GM12875 (cell line): ENCODE data around the gene KRTAP19-5.

ENCODE experiments used
- H3K4me3 ChIP-seq: one replicate; pipeline ENCODE4 v1.5.1; 2011; ENCODE audit warnings: low read depth, low read length, control low read depth
- CTCF ChIP-seq: IDR thresholded peaks from 2 replicates; pipeline ENCODE4 v1.5.1; 2011; ENCODE audit warnings: low read depth, mild to moderate bottlenecking, control low read depth, inconsistent platforms, low read length, moderate library complexity, borderline replicate concordance; ENCODE audit not compliant: insufficient read depth

The KRTAP19-5 gene

GRCh38 chr21:30463713-30464112 is 38.2 kb downstream of the KRTAP19-5 start:
- peak; percentile 35; the same call in 1 of the 2 replicates for TF ChIP-seq CTCF
- H3K4me3 ChIP-seq: no peak overlapping the region
